Measurements from ENCODE around the gene IRAK2. TPM values are rescaled to one million over a fixed set of nuclear protein-coding genes. Genes with fewer than 3 reads are reported as not detected.

IRAK2 gene
- total RNA-seq, 4 donors from 2014 or later = 0.29 to 8.7 (median 3.7) TPM

- H3K4me1 ChIP-seq = peaks cover 0 to 4% of the 10 kb centered on the region in 2 donors
- TF ChIP-seq CTCF (IDR thresholded peaks at IDR 0.05) (no peak), POLR2A (IDR thresholded peaks at IDR 0.05) (no peak)
- no peak overlapping the region for H3K4me3 ChIP-seq
- no peak overlapping the region for H3K27ac ChIP-seq
- intact Hi-C loops (cut with DNase I; ENCODE audit: low total_unique reads) = no loop called here
- no peaks in the 10 kb centered on the region for H3K27me3 ChIP-seq
- no peak for DNase-seq
- no peaks in the 10 kb centered on the region for H3K36me3 ChIP-seq
- H3K9me3 ChIP-seq = no peaks in the 10 kb centered on the region
These were observed 89.0 kb downstream of the IRAK2 start for GRCh38 chr3:10253731-10254130.

- Histone ChIP-seq H3K27me3 (no peaks in the 10 kb centered on the region), H3K4me3 (no peak overlapping the region), H3K9me3 (no peaks in the 10 kb centered on the region), H3K36me3 (no peaks in the 10 kb centered on the region), H3K27ac (no peak overlapping the region), H3K4me1 (no peaks in the 10 kb centered on the region)
- intact Hi-C loops (cut with DNase I; ENCODE audit: low total_unique reads) = no loop called here
- no peak for DNase-seq
- TF ChIP-seq POLR2A (IDR thresholded peaks at IDR 0.05) (no peak), CTCF (IDR thresholded peaks at IDR 0.05) (no peak)
These were observed 91.1 kb downstream of the IRAK2 start for GRCh38 chr3:10255835-10256234.

GRCh38 chr3:10259036-10259435, 94.3 kb downstream of the IRAK2 start:
- Histone ChIP-seq H3K9me3 (no peaks in the 10 kb centered on the region), H3K27me3 (no peaks in the 10 kb centered on the region), H3K4me1 (no peaks in the 10 kb centered on the region), H3K36me3 (no peaks in the 10 kb centered on the region), H3K27ac (no peak overlapping the region), H3K4me3 (no peak overlapping the region)
- no peak for DNase-seq
- no peak for TF ChIP-seq CTCF (IDR thresholded peaks at IDR 0.05)
- no peak for TF ChIP-seq POLR2A (IDR thresholded peaks at IDR 0.05)
- intact Hi-C loops (cut with DNase I; ENCODE audit: low total_unique reads) = no loop called here

- H3K4me1 ChIP-seq = no peaks in the 10 kb centered on the region
- no peak overlapping the region for H3K27ac ChIP-seq
- TF ChIP-seq CTCF (IDR thresholded peaks at IDR 0.05) (no peak), POLR2A (IDR thresholded peaks at IDR 0.05) (no peak)
- no peaks in the 10 kb centered on the region for H3K9me3 ChIP-seq
- no peaks in the 10 kb centered on the region for H3K36me3 ChIP-seq
- no peaks in the 10 kb centered on the region for H3K27me3 ChIP-seq
- DNase-seq = no peak
- no peak overlapping the region for H3K4me3 ChIP-seq
- intact Hi-C loops (cut with DNase I; ENCODE audit: low total_unique reads) = no loop called here
These were observed 95.1 kb downstream of the IRAK2 start for GRCh38 chr3:10259798-10260197.

GRCh38 chr3:10260211-10260701, 95.5 kb downstream of the IRAK2 start:
- no peaks in the 10 kb centered on the region for H3K4me1 ChIP-seq
- DNase-seq = no peak
- no peaks in the 10 kb centered on the region for H3K27me3 ChIP-seq
- H3K9me3 ChIP-seq = no peaks in the 10 kb centered on the region
- no peak overlapping the region for H3K27ac ChIP-seq
- no peaks in the 10 kb centered on the region for H3K36me3 ChIP-seq
- TF ChIP-seq CTCF (IDR thresholded peaks at IDR 0.05) (no peak), POLR2A (IDR thresholded peaks at IDR 0.05) (no peak)
- H3K4me3 ChIP-seq = no peak overlapping the region
- intact Hi-C loops (cut with DNase I; ENCODE audit: low total_unique reads) = no loop called here

All from uterus (tissue), 4 donors.